GM06990 (cell line): Measurements from ENCODE around the gene PSMA7.
"Not testable (repeated sequence)": the region's sequence is repeated elsewhere in the genome, so short reads cannot be mapped to it uniquely, and the experiment has no call there.

Source experiments
- DNase-seq: peaks from one replicate; pipeline ENCODE4 v3.0.0-alpha.2; 2011; ENCODE audit not compliant: insufficient read length; ENCODE audit errors: extremely low read depth
- H3K27me3 ChIP-seq: replicated peaks from 2 replicates; pipeline ENCODE4 v1.6.0; 2011; ENCODE audit warnings: low read length; ENCODE audit not compliant: control insufficient read depth, insufficient read depth
- H3K36me3 ChIP-seq: 2 replicates; pipeline ENCODE4 v1.5.1; 2011; ENCODE audit warnings: low read length; ENCODE audit not compliant: control insufficient read depth, insufficient read depth
- H3K4me3 ChIP-seq: replicated peaks from 2 replicates; pipeline ENCODE4 v1.5.1; 2011; ENCODE audit warnings: low read depth, mild to moderate bottlenecking, control low read depth, low read length
- TF ChIP-seq, protein P1 (sequence below): IDR thresholded peaks from 2 replicates; pipeline ENCODE4 v1.5.1; 2011; ENCODE audit warnings: low read length, control low read depth, mild to moderate bottlenecking, inconsistent platforms; ENCODE audit not compliant: insufficient read depth, poor library complexity, severe bottlenecking

Gene PSMA7

DNA sequence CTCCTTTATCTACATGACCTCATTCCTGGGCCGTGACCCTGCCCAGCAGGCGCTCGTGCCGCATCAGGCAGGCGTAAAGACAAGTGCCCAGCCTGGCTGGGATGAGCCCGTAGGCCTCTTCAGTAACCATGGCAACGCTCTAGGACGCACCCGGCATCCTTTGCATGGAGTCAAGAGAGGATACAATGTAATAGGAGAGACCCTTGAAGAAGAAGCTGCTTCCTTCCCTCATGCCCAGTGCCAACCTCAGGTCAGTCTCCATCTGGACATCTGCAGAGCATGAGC, 25.9 kb downstream of the PSMA7 start:
- H3K36me3 ChIP-seq, result no peaks in the 10 kb centered on the region
- TF ChIP-seq, protein P1, sequence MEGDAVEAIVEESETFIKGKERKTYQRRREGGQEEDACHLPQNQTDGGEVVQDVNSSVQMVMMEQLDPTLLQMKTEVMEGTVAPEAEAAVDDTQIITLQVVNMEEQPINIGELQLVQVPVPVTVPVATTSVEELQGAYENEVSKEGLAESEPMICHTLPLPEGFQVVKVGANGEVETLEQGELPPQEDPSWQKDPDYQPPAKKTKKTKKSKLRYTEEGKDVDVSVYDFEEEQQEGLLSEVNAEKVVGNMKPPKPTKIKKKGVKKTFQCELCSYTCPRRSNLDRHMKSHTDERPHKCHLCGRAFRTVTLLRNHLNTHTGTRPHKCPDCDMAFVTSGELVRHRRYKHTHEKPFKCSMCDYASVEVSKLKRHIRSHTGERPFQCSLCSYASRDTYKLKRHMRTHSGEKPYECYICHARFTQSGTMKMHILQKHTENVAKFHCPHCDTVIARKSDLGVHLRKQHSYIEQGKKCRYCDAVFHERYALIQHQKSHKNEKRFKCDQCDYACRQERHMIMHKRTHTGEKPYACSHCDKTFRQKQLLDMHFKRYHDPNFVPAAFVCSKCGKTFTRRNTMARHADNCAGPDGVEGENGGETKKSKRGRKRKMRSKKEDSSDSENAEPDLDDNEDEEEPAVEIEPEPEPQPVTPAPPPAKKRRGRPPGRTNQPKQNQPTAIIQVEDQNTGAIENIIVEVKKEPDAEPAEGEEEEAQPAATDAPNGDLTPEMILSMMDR, result no peak
- no peak overlapping the region for H3K4me3 ChIP-seq
- H3K27me3 ChIP-seq, result no peaks in the 10 kb centered on the region
- no peak for DNase-seq

DNA sequence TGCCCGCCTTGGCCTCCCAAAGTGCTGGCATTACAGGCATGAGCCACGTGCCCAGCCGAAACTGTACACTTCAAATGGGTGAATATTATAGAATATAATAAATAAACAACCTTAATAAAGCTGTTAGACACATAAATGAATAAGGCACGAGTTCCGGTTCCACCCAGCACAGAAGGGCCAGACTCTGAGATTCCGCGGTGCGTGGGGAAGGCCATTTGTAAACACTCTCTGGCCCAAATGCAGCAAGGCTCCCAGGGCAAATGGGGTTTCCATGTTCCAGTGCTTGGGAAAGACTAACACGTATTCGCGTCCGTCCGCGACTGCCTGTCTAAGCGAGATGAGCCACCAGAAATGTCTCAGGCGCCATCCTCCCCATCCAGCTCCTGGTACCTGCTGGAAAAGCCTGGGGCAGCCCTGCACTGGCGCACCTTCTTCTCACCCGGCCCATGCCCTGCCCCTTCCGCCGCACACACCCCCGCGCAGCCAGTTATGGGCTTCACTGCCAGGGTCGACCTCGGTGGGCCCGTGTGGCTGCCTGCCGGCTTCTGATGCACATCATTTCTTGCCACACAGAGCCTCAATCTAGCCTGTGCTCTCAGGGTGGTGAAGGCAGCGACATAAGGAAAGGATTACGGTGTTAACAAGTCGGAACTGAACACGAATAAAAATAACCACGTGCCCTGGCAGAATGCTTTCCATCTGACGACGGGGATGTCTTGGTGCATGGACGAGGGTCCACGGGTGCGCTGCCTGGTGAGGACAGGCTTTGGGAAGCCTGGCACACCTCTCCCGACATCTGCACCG, 26.4 kb downstream of the PSMA7 start:
- no peaks in the 10 kb centered on the region for H3K36me3 ChIP-seq
- no peak for DNase-seq
- TF ChIP-seq, protein P1, result no peak
- H3K4me3 ChIP-seq, result no peak overlapping the region
- H3K27me3 ChIP-seq, result no peaks in the 10 kb centered on the region

DNA sequence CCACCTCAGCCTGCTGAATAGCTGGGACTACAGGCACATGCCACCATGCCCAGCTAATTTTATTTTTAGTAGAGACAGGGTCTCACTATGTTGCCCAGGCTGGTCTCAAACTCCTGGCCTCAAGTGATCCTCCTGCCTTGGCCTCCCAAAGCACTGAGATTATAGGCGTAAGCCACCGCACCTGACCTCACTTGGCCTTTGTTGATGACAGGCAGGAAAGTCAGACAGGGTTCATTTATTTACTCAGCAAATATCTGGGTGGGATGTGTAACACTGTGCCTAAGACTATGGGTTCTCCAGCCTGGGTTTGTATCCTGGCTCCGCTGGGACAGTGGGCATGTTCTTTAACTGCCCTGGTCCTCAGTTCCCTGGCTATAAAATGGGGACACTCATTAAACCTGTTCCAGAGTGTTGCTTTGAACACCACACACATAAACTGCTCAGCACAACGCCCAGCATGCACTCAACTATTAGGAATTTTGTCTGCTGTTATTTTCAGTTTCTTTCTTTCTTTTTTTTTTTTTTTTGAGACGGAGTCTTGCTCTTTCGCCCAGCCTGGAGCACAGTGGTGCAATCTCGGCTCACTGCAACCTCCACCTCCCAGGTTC, 27.3 kb downstream of the PSMA7 start:
- not testable (repeated sequence) for H3K4me3 ChIP-seq, H3K27me3 ChIP-seq

DNA sequence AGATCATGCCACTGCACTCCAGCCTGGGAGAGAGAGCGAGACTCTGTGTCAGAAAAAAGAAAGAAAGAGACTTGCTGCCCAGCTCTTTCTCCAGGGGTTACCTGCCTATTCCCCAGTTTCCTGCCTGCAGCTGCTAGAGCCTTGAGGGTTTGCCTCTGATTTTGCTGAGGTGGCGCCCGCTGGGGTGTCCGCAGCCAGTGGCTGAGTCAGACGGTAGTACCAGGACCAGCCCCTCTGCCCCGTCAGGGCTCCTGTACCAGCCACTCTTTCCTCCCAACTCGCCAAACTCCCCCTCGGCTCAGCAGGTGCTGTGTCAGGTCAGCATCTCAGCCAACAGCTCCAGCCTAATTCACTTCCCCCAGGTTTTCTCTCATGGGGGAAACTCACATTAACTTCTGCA, 28.3 kb downstream of the PSMA7 start:
- TF ChIP-seq, protein P1, result no peak
- Histone ChIP-seq H3K27me3 (no peaks in the 10 kb centered on the region), H3K36me3 (no peaks in the 10 kb centered on the region), H3K4me3 (no peak overlapping the region)
- DNase-seq, result no peak

More for the DNA sequence above, 27.3 kb downstream of the PSMA7 start:
- not testable (repeated sequence) for H3K36me3 ChIP-seq, DNase-seq

DNA sequence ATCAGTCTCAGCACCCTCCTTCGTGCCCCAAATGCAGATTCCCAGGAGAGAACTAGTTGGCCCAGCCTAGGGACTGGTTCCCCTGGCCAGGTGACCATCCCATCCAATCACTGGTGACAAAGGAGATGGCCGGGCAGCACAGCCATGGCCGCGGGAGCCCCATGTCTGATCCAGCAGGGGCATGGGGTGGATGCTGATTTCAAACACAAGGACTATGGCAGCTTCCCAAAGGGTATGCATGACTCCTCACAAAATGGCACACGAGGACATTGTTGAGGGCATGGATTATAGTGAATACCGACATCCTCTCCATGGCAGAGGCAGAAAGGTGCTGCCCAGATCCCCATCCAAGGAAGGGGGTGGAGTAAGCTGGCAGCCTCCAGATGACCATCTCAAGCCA, 30.8 kb downstream of the PSMA7 start:
- TF ChIP-seq, protein P1, result no peak

DNA sequence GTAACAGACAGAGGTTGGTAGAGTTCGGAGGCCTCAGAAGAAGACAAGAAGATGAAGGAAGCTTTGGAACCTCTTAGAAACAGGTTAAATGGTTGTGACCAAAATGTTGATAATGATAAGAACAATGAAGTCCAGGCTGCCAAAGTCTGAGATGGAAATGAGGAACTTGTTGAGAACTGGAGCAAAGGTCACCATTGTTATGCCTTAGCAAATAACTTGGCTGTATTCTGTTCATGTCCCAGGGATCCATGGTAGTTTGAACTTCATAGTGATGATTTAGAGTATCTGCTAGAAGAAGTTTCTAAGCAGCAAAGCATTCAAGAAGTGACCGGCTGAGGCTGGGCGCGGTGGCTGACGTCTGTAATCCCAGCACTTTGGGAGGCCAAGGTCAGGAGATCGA, 32.0 kb downstream of the PSMA7 start:
- H3K27me3 ChIP-seq, result no peaks in the 10 kb centered on the region
- no peak overlapping the region for H3K4me3 ChIP-seq
- TF ChIP-seq, protein P1, result no peak
- no peak for DNase-seq
- H3K36me3 ChIP-seq, result no peaks in the 10 kb centered on the region

More for the DNA sequence above, 30.8 kb downstream of the PSMA7 start:
- no peak for DNase-seq
- Histone ChIP-seq H3K36me3 (no peaks in the 10 kb centered on the region), H3K4me3 (no peak overlapping the region), H3K27me3 (no peaks in the 10 kb centered on the region)
